IMR-90 (cell line): Measurements from ENCODE around the gene ILF2.

Source experiments
- BHLHE40 ChIP-seq: fragments of 150-350 bp; IDR thresholded peaks from 2 replicates; pipeline ENCODE4 v1.6.1; 2016; ENCODE audit warnings: mild to moderate bottlenecking, low read depth, low read length
- CTCF ChIP-seq: conservative IDR thresholded peaks from 2 replicates; pipeline ENCODE4 v1.5.1; 2012; ENCODE audit warnings: mild to moderate bottlenecking, low read depth, low read length, improper control_type of control experiment
- MXI1 ChIP-seq: IDR thresholded peaks from 2 replicates; pipeline ENCODE4 v1.6.1; 2012; ENCODE audit warnings: low read depth, mild to moderate bottlenecking, low read length, moderate library complexity, borderline replicate concordance
- POLR2A ChIP-seq: IDR thresholded peaks from 2 replicates; pipeline ENCODE4 v1.6.1; 2012; ENCODE audit warnings: mild to moderate bottlenecking, low read depth, low read length
- RAD21 ChIP-seq: IDR thresholded peaks from 2 replicates; pipeline ENCODE4 v1.6.1; 2012; ENCODE audit warnings: low read length, improper control_type of control experiment

DNA sequence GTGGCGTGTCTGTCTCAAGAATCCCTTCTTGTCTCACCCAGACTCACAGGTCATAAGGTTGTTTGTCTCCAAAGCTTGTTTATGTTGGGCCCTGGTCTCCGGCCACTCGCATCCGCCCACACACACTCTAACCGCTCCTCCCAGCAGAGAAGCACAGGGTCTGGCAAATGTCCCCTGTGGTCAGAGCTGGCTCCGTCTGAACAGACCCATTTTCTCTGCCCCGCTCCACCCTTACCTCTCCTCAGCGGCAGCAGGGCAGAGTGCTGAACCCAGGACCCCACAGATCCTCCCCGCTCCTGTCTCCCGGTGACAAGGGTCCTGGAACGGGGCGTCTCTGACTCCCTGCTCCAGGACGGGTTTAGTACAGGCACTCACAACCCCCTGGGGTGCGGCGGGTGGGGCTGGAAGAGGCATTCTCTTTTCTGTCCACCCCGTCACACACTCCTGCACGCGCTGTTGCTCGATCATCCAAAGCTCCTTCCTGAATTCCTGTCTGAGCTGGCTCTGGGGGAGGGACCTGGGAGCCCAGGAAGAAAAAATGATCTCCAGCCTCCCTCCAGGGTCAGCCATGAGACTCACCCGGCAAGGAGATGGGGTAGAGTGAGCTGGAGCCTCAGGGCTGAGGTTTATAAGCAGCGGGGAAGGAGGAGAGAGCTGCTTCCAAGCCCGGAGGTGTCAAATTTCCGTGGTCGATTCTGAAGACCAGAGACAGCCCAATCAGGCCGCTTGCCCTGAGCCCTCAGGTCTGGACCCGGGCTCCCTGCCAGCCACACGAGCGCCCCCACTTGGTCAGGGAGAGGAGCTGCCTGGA is 43.7 kb downstream of the ILF2 start, which contains the start of gene S100A13:
- TF ChIP-seq CTCF, result peak; percentile 60
- no peak; the same call in 1 of the 2 replicates for TF ChIP-seq MXI1
- peak; percentile 42 for TF ChIP-seq RAD21
- TF ChIP-seq POLR2A, result peak; percentile 99
- TF ChIP-seq BHLHE40, result peak; percentile 42; the same call in 1 of the 2 replicates
